ENCODE results near the gene CLDND1.

- TF ChIP-seq KAT7 (CRISPR knock-in tag; IDR thresholded peaks at IDR 0.05; ENCODE audit: borderline replicate concordance) (no peak), E2F4 (CRISPR knock-in tag; IDR thresholded peaks at IDR 0.05; ENCODE audit: borderline replicate concordance, low read depth) (no peak), CTCF (IDR thresholded peaks at IDR 0.05) (no peak), STAT6 (CRISPR knock-in tag; conservative IDR thresholded peaks at IDR 0.05; ENCODE audit: low read depth) (no peak), MAX (CRISPR knock-in tag; IDR thresholded peaks at IDR 0.05) (no peak)
Observed at GRCh38 chr3:98532275-98532637, 9.6 kb upstream of the CLDND1 start.
